Osteocyte (in vitro differentiated cells): ENCODE measurements around the gene DNTT. TPM values are rescaled to one million over a fixed set of nuclear protein-coding genes. Genes with fewer than 3 reads are reported as not detected.
"Not testable (repeated sequence)": the region's sequence is repeated elsewhere in the genome, so short reads cannot be mapped to it uniquely, and the experiment has no call there.

Experiments
- DNase-seq: peaks from one replicate; pipeline ENCODE4 v3.0.0; 2021; ENCODE audit warnings: mixed read lengths; ENCODE audit not compliant: unreplicated experiment; ENCODE audit errors: extremely low spot score
- H3K27ac Mint-ChIP-seq: one replicate; pipeline ENCODE4 v1.8.0; 2021; ENCODE audit warnings: mild to moderate bottlenecking, mixed read lengths; ENCODE audit not compliant: unreplicated experiment
- H3K27me3 Mint-ChIP-seq: one replicate; pipeline ENCODE4 v1.8.0; 2021; ENCODE audit warnings: mixed read lengths; ENCODE audit not compliant: unreplicated experiment
- H3K36me3 Mint-ChIP-seq: one replicate; pipeline ENCODE4 v1.8.0; 2021; ENCODE audit warnings: mixed read lengths; ENCODE audit not compliant: unreplicated experiment
- H3K4me1 Mint-ChIP-seq: one replicate; pipeline ENCODE4 v1.8.0; 2021; ENCODE audit warnings: mixed read lengths; ENCODE audit not compliant: unreplicated experiment
- H3K4me3 Mint-ChIP-seq: one replicate; pipeline ENCODE4 v1.8.0; 2021; ENCODE audit warnings: mild to moderate bottlenecking, moderate library complexity, mixed read lengths; ENCODE audit not compliant: unreplicated experiment
- H3K9me3 Mint-ChIP-seq: one replicate; pipeline ENCODE4 v1.8.0; 2021; ENCODE audit warnings: mixed read lengths; ENCODE audit not compliant: unreplicated experiment
- CTCF ChIP-seq: fragments of 200-600 bp; sonication (generic); IDR thresholded peaks from 2 replicates; pipeline ENCODE4 v1.5.0; 2021; ENCODE audit warnings: antibody characterized with exemption, mild to moderate bottlenecking, moderate library complexity
- total RNA-seq: library from RNA; stranded (reverse); gene quantifications from 2 replicates; pipeline ENCODE4 v1.2.1, GENCODE V29; 2021

Gene DNTT
- total RNA-seq, 1 donor from 2014 or later, result not detected

DNA sequence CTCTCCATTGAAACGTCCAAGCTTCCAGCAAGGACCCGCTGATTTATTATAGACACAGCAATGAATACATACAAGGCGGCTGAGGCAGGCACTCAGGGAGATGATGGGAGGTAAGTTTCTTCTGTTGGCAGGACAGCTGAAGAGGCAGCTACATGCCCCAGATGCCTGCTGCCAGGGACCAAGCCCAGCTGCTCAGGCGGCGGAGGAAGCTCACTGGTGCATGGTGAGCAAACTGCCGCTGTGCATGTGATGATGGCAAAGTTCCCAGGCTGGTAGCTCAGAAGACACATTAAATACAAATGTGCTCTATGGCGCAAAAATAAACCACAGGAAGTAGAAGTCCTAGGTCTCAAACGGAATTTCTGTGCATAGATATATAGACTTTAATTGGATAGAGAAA, 2.3 kb downstream of the DNTT start:
- no peak for DNase-seq
- no peak overlapping the region for H3K4me3 Mint-ChIP-seq
- no peak for TF ChIP-seq CTCF
- no peaks in the 10 kb centered on the region for H3K9me3 Mint-ChIP-seq
- H3K27ac Mint-ChIP-seq, result no peak overlapping the region
- peaks cover 17% of the 10 kb centered on the region for H3K27me3 Mint-ChIP-seq
- H3K36me3 Mint-ChIP-seq, result no peaks in the 10 kb centered on the region
- peaks cover 5% of the 10 kb centered on the region for H3K4me1 Mint-ChIP-seq

DNA sequence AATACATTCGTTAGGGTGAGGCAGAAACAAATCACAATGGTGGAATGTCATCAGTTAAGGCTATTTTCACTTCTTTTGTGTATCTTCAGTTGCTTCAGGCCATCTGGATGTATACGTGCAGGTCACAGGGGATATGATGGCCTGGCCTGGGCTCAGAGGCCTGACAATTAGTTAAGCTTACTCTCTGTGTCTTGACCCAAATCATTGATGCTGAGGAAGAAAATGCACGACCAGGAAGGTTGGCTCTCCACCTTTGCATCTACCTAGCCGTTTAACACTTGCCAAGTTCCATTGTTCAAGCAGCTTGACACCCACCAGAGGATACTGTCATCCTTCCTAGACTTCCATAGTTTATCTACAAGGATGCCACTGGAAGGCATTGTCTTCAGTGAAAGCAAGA, 4.6 kb downstream of the DNTT start:
- not testable (repeated sequence) for H3K4me3 Mint-ChIP-seq, H3K27me3 Mint-ChIP-seq, H3K36me3 Mint-ChIP-seq, H3K4me1 Mint-ChIP-seq, H3K9me3 Mint-ChIP-seq, H3K27ac Mint-ChIP-seq, DNase-seq

- Mint-ChIP-seq H3K36me3 (no peaks in the 10 kb centered on the region), H3K27ac (no peak overlapping the region), H3K27me3 (peaks cover 6% of the 10 kb centered on the region), H3K4me3 (no peak overlapping the region), H3K9me3 (no peaks in the 10 kb centered on the region), H3K4me1 (peaks cover 5% of the 10 kb centered on the region)
- TF ChIP-seq CTCF, result no peak
- no peak for DNase-seq
Observed at GRCh38 chr10:96309628-96310320, 5.5 kb downstream of the DNTT start.

DNA sequence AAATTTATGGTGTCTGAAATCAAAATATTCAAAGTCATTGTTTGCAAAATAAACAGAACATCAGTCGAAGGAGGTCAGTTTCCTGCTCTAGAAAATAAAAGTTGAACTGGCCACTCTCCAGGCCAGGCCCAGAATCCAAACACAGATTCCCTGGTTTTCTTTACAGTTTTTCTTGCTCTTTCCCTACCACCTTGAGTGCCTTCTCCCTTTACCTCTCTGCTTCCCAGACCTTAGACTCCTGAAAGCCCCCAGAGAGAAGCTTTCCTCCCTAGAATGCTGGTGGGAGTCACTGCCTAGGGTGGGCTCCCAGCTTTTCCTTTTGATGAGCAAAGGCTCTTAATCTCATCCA, 6.1 kb downstream of the DNTT start:
- H3K9me3 Mint-ChIP-seq, result no peaks in the 10 kb centered on the region
- no peak overlapping the region for H3K4me3 Mint-ChIP-seq
- peaks cover 3% of the 10 kb centered on the region for H3K27me3 Mint-ChIP-seq
- no peaks in the 10 kb centered on the region for H3K36me3 Mint-ChIP-seq
- no peak overlapping the region for H3K27ac Mint-ChIP-seq
- no peak for DNase-seq
- TF ChIP-seq CTCF, result no peak
- peaks cover 5% of the 10 kb centered on the region for H3K4me1 Mint-ChIP-seq

DNA sequence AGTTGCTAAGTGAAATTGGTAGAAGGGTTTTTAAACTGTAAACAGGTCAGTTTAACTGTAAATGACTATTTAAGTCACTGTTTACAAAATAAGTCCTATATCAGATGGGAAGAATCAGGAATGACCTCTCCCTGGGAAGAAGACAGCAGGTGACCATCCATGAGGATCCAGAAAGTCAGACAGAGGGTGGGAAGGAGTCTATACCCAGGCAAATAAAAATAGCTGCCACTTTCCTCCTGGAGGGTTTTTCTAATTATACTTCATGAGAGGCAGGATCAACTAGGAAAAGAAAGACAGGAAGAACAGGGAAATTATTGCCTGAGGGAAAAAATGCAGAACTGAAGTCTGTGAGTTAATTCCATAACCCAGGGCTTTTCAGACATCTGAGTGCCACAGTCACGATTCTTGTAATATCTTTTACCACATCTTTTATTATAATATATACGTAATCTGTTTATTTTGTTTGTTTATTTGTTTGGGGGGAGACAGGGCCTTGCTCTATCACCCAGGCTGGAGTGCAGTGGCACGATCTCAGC, 7.0 kb downstream of the DNTT start:
- Mint-ChIP-seq H3K9me3 (no peaks in the 10 kb centered on the region), H3K36me3 (no peaks in the 10 kb centered on the region), H3K27ac (no peak overlapping the region), H3K27me3 (peaks cover 3% of the 10 kb centered on the region), H3K4me1 (peaks cover 5% of the 10 kb centered on the region), H3K4me3 (no peak overlapping the region)
- no peak for DNase-seq
- TF ChIP-seq CTCF, result no peak
